Measurements from ENCODE around the gene HYDIN.
A peak's percentile ranks its signal among the peaks of the same experiment; 100 is the strongest.
"Not testable (repeated sequence)": the region's sequence is repeated elsewhere in the genome, so short reads cannot be mapped to it uniquely, and the experiment has no call there.

The HYDIN gene

GRCh38 chr16:70861996-70862395 lies 368.5 kb downstream of the HYDIN start:
- H3K4me1 Mint-ChIP-seq (ENCODE audit: low read depth) = not testable (repeated sequence)

DNA sequence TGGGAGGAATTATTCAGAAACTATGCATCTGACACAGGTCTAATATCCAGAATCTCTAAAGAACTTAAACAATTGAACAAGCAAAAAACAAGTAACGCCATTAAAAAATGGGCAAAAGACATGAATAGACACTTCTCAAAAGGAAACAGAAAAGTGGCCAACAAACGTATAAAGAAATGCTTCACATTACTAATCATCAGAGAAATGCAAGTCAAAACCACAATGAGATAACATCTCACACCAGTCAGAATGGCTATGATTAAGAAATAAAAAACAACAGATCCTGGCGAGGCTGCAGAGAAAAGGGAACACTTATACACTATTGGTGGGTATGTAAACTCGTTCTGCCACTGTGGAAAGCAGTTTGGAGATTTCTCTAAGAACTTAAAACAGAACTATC lies 379.2 kb downstream of the HYDIN start:
- H3K9me3 Mint-ChIP-seq; H3K27me3 Mint-ChIP-seq (ENCODE audit: low read depth); H3K27ac Mint-ChIP-seq; H3K4me1 Mint-ChIP-seq (ENCODE audit: low read depth); H3K36me3 Mint-ChIP-seq (ENCODE audit: low read depth); H3K4me3 Mint-ChIP-seq; DNase-seq (ENCODE audit: low spot score): not testable (repeated sequence)

More at GRCh38 chr16:70861996-70862395, 368.5 kb downstream of the HYDIN start:
- H3K27ac Mint-ChIP-seq; H3K36me3 Mint-ChIP-seq (ENCODE audit: low read depth); H3K27me3 Mint-ChIP-seq (ENCODE audit: low read depth); H3K4me3 Mint-ChIP-seq; H3K9me3 Mint-ChIP-seq; DNase-seq (ENCODE audit: low spot score): not testable (repeated sequence)

- not testable (repeated sequence) for H3K27me3 Mint-ChIP-seq (ENCODE audit: low read depth); H3K36me3 Mint-ChIP-seq (ENCODE audit: low read depth); H3K4me3 Mint-ChIP-seq; H3K27ac Mint-ChIP-seq; H3K9me3 Mint-ChIP-seq; H3K4me1 Mint-ChIP-seq (ENCODE audit: low read depth); DNase-seq (ENCODE audit: low spot score)
Observed at GRCh38 chr16:70823498-70824118, 406.9 kb downstream of the HYDIN start.

DNA sequence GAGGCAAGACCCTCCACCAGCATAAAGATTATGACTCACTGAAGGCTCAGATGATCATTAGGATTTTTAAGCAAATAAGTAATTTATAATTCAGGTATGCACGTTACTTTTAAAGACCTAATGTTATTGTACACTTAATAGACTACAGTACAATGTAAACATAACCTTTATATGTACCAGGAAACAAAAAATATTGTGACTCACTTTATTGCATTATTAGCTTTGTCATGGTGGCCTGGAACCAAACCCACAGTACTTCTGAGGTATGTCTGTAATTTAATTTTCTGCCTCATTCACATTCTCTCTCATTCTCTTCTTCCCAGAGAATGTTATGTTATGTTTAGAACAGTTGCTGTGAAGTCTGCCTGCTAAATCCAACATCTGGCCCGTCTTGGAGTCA lies 407.8 kb downstream of the HYDIN start:
- not testable (repeated sequence) for H3K4me1 Mint-ChIP-seq (ENCODE audit: low read depth); H3K27me3 Mint-ChIP-seq (ENCODE audit: low read depth); H3K36me3 Mint-ChIP-seq (ENCODE audit: low read depth); H3K9me3 Mint-ChIP-seq; DNase-seq (ENCODE audit: low spot score); H3K27ac Mint-ChIP-seq; H3K4me3 Mint-ChIP-seq

- not testable (repeated sequence) for H3K4me1 Mint-ChIP-seq (ENCODE audit: low read depth); H3K36me3 Mint-ChIP-seq (ENCODE audit: low read depth); H3K9me3 Mint-ChIP-seq; H3K27me3 Mint-ChIP-seq (ENCODE audit: low read depth); DNase-seq (ENCODE audit: low spot score); H3K4me3 Mint-ChIP-seq; H3K27ac Mint-ChIP-seq
Observed at GRCh38 chr16:70818088-70818487, 412.4 kb downstream of the HYDIN start.

DNA sequence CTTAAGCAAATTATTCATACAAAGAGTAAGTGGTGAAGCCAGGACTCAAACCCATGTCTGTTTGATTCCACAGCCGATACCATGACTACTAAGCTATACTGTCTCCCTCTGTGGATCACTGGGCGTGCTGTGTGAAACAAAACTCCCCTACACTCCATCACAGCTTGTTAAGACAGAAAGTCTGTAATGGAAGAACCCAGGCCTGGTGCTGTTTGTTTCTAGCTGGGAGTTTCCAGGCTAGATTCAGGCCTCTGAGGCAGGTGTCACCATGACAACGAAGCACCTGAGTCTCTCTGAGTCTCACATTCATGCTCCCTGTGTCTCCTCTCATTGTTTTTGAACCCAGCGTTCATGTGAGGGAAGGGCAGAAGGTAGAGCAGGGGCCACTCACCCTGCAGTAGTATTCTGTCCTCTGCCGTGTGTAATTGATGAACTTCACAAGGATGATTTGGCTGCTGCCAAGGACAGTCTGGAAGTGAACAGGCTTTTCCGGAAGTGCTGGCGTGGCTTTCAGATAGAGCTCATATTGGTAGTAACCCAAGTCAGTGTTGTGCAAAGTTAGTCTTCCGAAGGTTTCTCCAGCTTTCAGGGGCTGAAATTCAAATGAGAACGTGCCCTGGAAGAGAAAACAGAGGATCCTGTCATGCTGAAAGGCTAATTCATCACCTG lies 421.0 kb downstream of the HYDIN start:
- H3K9me3 Mint-ChIP-seq = no peaks in the 10 kb centered on the region
- DNase-seq (ENCODE audit: low spot score) = no peak
- no peak overlapping the region for H3K27ac Mint-ChIP-seq
- peaks cover 1% of the 10 kb centered on the region for H3K4me1 Mint-ChIP-seq (ENCODE audit: low read depth)
- H3K4me3 Mint-ChIP-seq = no peak overlapping the region
- peaks cover 2% of the 10 kb centered on the region for H3K27me3 Mint-ChIP-seq (ENCODE audit: low read depth)
- no peaks in the 10 kb centered on the region for H3K36me3 Mint-ChIP-seq (ENCODE audit: low read depth)

DNA sequence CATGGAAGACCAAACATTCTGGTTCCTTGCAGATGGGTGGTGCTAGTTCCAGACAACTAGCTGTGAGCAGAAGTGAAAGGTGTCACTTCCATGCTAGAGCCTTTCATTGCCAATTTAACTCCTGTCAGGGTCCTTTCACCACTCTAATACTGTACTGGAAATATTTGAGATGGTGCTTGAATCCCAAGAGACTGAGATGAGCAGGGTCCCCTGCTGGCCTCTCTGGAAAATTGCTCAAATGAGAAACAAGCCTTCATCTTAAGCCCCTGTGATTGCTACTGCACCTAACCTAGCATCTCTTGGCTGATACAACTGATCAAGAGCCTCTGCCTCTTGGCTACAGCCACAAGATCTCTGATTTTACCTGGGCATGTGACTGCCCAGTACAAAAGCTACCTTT lies 422.2 kb downstream of the HYDIN start:
- Mint-ChIP-seq H3K36me3 (ENCODE audit: low read depth) (no peaks in the 10 kb centered on the region), H3K4me3 (no peak overlapping the region), H3K9me3 (peaks cover 5% of the 10 kb centered on the region), H3K27ac (no peak overlapping the region), H3K27me3 (ENCODE audit: low read depth) (peaks cover 2% of the 10 kb centered on the region), H3K4me1 (ENCODE audit: low read depth) (peaks cover 2% of the 10 kb centered on the region)
- DNase-seq (ENCODE audit: low spot score) = no peak

DNA sequence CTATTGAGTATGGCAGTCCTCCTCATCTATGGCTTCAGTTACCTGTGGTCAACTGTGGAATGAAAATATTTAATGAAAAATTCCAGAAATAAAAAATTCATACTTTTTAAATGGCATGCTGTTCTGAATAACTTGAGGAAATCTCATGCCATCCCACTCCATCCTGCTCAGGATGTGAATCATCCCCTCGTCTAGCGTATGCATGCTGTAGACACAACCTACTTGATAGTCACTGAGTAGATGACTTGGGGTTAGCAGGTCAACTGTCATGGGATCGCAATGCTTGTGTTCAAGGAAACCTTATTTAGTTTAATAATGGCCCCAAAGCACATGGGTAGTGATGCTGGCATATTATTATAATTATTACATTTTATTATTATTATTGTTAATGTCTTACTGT lies 424.7 kb downstream of the HYDIN start:
- DNase-seq (ENCODE audit: low spot score) = no peak
- H3K27ac Mint-ChIP-seq = no peak overlapping the region
- peaks cover 2% of the 10 kb centered on the region for H3K27me3 Mint-ChIP-seq (ENCODE audit: low read depth)
- H3K4me1 Mint-ChIP-seq (ENCODE audit: low read depth) = peaks cover 5% of the 10 kb centered on the region
- H3K4me3 Mint-ChIP-seq = no peak overlapping the region
- peaks cover 5% of the 10 kb centered on the region for H3K9me3 Mint-ChIP-seq
- no peaks in the 10 kb centered on the region for H3K36me3 Mint-ChIP-seq (ENCODE audit: low read depth)

DNA sequence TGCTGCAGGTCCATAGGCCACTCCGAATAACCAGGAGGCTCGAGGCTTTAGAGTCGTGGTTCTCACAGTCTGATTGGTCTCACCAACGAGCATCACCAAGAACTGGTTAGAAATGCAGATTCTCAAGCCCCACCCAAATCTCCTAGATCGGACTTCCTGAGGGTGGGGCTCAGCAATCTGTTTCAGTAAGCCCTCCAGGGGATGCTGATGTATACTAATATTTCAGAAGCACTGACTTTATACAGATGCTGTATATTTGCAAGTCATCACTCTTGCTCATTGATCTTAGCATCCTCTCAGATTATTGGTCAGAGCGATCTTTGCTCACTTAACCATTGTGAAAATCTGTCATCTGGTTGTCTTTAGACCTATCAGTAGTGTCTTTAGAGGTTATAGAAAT lies 425.1 kb downstream of the HYDIN start:
- H3K27ac Mint-ChIP-seq = no peak overlapping the region
- peaks cover 7% of the 10 kb centered on the region for H3K4me1 Mint-ChIP-seq (ENCODE audit: low read depth)
- no peaks in the 10 kb centered on the region for H3K36me3 Mint-ChIP-seq (ENCODE audit: low read depth)
- no peak for DNase-seq (ENCODE audit: low spot score)
- H3K4me3 Mint-ChIP-seq = no peak overlapping the region
- peaks cover 5% of the 10 kb centered on the region for H3K9me3 Mint-ChIP-seq
- H3K27me3 Mint-ChIP-seq (ENCODE audit: low read depth) = peaks cover 2% of the 10 kb centered on the region

GRCh38 chr16:70804734-70805169 lies 425.8 kb downstream of the HYDIN start:
- H3K4me1 Mint-ChIP-seq (ENCODE audit: low read depth) = peaks cover 12% of the 10 kb centered on the region
- peak overlapping the region; percentile 1 for H3K27ac Mint-ChIP-seq
- H3K9me3 Mint-ChIP-seq = peaks cover 5% of the 10 kb centered on the region
- no peak overlapping the region for H3K4me3 Mint-ChIP-seq
- DNase-seq (ENCODE audit: low spot score) = no peak
- H3K36me3 Mint-ChIP-seq (ENCODE audit: low read depth) = no peaks in the 10 kb centered on the region
- H3K27me3 Mint-ChIP-seq (ENCODE audit: low read depth) = peaks cover 2% of the 10 kb centered on the region

GRCh38 chr16:70804153-70804733 lies 426.3 kb downstream of the HYDIN start:
- no peak overlapping the region for H3K4me3 Mint-ChIP-seq
- H3K27ac Mint-ChIP-seq = peak overlapping the region; percentile 1
- peaks cover 2% of the 10 kb centered on the region for H3K27me3 Mint-ChIP-seq (ENCODE audit: low read depth)
- DNase-seq (ENCODE audit: low spot score) = no peak
- H3K4me1 Mint-ChIP-seq (ENCODE audit: low read depth) = peaks cover 16% of the 10 kb centered on the region
- H3K36me3 Mint-ChIP-seq (ENCODE audit: low read depth) = no peaks in the 10 kb centered on the region
- peaks cover 5% of the 10 kb centered on the region for H3K9me3 Mint-ChIP-seq

- Mint-ChIP-seq H3K27ac (no peak overlapping the region), H3K9me3 (peaks cover 5% of the 10 kb centered on the region)
Observed at GRCh38 chr16:70803319-70803718, 427.2 kb downstream of the HYDIN start.

DNA sequence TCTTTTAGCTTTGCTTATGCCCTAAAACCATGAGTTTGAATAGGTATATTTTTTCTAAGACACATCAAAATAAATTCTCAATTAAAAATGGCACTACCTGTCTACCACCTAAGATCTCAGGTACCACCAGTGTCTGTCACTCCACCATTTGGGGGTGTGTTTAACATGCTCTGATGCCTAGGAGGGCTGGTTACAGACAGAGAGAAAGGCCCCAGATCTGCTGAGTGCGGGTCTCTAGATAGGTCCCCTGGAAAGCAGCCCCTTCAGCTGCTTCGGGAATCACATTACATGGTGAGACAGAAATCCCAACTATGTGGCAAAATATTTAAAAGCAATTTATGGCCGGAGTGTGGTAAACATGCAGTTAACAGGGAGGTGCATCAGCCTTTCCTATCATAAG lies 428.9 kb downstream of the HYDIN start:
- Mint-ChIP-seq H3K27ac (no peak overlapping the region), H3K9me3 (peaks cover 5% of the 10 kb centered on the region), H3K4me3 (peak overlapping the region; percentile 95), H3K36me3 (ENCODE audit: low read depth) (no peaks in the 10 kb centered on the region), H3K27me3 (ENCODE audit: low read depth) (no peaks in the 10 kb centered on the region), H3K4me1 (ENCODE audit: low read depth) (peaks cover 21% of the 10 kb centered on the region)
- no peak for DNase-seq (ENCODE audit: low spot score)

More at GRCh38 chr16:70803319-70803718, 427.2 kb downstream of the HYDIN start:
- no peak for DNase-seq (ENCODE audit: low spot score)
- peaks cover 21% of the 10 kb centered on the region for H3K4me1 Mint-ChIP-seq (ENCODE audit: low read depth)
- no peaks in the 10 kb centered on the region for H3K36me3 Mint-ChIP-seq (ENCODE audit: low read depth)
- no peak overlapping the region for H3K4me3 Mint-ChIP-seq
- peaks cover 2% of the 10 kb centered on the region for H3K27me3 Mint-ChIP-seq (ENCODE audit: low read depth)

GRCh38 chr16:70800781-70801480 lies 429.6 kb downstream of the HYDIN start, which contains the start of gene VAC14:
Gene VAC14 (minus strand): TSS chr16:70801158. CDS start chr16:70800900, 258 bp downstream.
- H3K36me3 Mint-ChIP-seq (ENCODE audit: low read depth) = no peaks in the 10 kb centered on the region
- H3K9me3 Mint-ChIP-seq = peaks cover 5% of the 10 kb centered on the region
- H3K27me3 Mint-ChIP-seq (ENCODE audit: low read depth) = no peaks in the 10 kb centered on the region
- H3K4me1 Mint-ChIP-seq (ENCODE audit: low read depth) = peaks cover 21% of the 10 kb centered on the region
- peak within 1 kb of the TSS; percentile 95 for H3K4me3 Mint-ChIP-seq
- H3K27ac Mint-ChIP-seq = peak within 1 kb of the TSS; percentile 93
- DNase-seq (ENCODE audit: low spot score) = peak; percentile 92

Data from T-helper 2 cell treated with Interferon-gamma antibody and Interleukin-4, amounts not matched to agents 5 μg/mL and 100 μg/mL, for 36 hours (primary cell).